Measurements from ENCODE around the gene METTL8.

The METTL8 gene

GRCh38 chr2:171433763-171434012 is at the start of gene METTL8:
Gene METTL8, minus strand, starts transcription at chr2:171433990. Its CDS starts 41,805 bp downstream, at chr2:171392185.
- no peak for DNase-seq (ENCODE audit: low spot score)
- TF ChIP-seq CTCF (conservative IDR thresholded peaks at IDR 0.05; ENCODE audit: low read depth): no peak
- peak within 1 kb of the TSS; percentile 98 for H3K27ac ChIP-seq
- ChIA-PET POLR2A (ENCODE audit: low non-redundant PET) (interaction anchor here (0.6 kb wide), 2 partner anchors 11 to 1288 kb away, joined by 3 read pairs; no protein-coding TSS in a partner anchor), CTCF (interaction anchor here (0.5 kb wide), 1 partner anchor 710 kb away, joined by 3 read pairs; no protein-coding TSS in a partner anchor)

- CTCF ChIA-PET: no interaction called here
- H3K27ac ChIP-seq: no peak overlapping the region
- TF ChIP-seq CTCF (conservative IDR thresholded peaks at IDR 0.05; ENCODE audit: low read depth): no peak
- POLR2A ChIA-PET (ENCODE audit: low non-redundant PET): no interaction called here
- DNase-seq (ENCODE audit: low spot score): no peak
Measured at GRCh38 chr2:171482877-171483276, 49.1 kb upstream of the METTL8 start.

- DNase-seq (ENCODE audit: low spot score): no peak
- ChIA-PET POLR2A (ENCODE audit: low non-redundant PET) (no interaction called here), CTCF (interaction anchor here (0.7 kb wide), 1 partner anchor 11 kb away, joined by 4 read pairs; no protein-coding TSS in a partner anchor)
- no peak for TF ChIP-seq CTCF (conservative IDR thresholded peaks at IDR 0.05; ENCODE audit: low read depth)
- H3K27ac ChIP-seq: no peak overlapping the region
Measured at GRCh38 chr2:171482308-171482707, 48.5 kb upstream of the METTL8 start.

GRCh38 chr2:171480908-171481307 is 47.1 kb upstream of the METTL8 start:
- CTCF ChIA-PET: no interaction called here
- POLR2A ChIA-PET (ENCODE audit: low non-redundant PET): no interaction called here
- no peak for DNase-seq (ENCODE audit: low spot score)
- no peak overlapping the region for H3K27ac ChIP-seq
- TF ChIP-seq CTCF (conservative IDR thresholded peaks at IDR 0.05; ENCODE audit: low read depth): no peak

- no peak overlapping the region for H3K27ac ChIP-seq
- DNase-seq (ENCODE audit: low spot score): no peak
- no peak for TF ChIP-seq CTCF (conservative IDR thresholded peaks at IDR 0.05; ENCODE audit: low read depth)
- POLR2A ChIA-PET (ENCODE audit: low non-redundant PET): no interaction called here
- CTCF ChIA-PET: no interaction called here
Measured at GRCh38 chr2:171479154-171479814, 45.5 kb upstream of the METTL8 start.

GRCh38 chr2:171478345-171478744 is 44.6 kb upstream of the METTL8 start:
- ChIA-PET POLR2A (ENCODE audit: low non-redundant PET) (no interaction called here), CTCF (no interaction called here)
- TF ChIP-seq CTCF (conservative IDR thresholded peaks at IDR 0.05; ENCODE audit: low read depth): no peak
- no peak for DNase-seq (ENCODE audit: low spot score)
- H3K27ac ChIP-seq: no peak overlapping the region

Measured in RWPE1 (cell line).